Tibial nerve (tissue), 4 donors: ENCODE results near the gene GIMAP8. TPM values are rescaled to one million over a fixed set of nuclear protein-coding genes. Genes with fewer than 3 reads are reported as not detected.

ENCODE experiments used
- DNase-seq, 2 donors: peaks; one replicate each; pipeline ENCODE4 v3.0.0-alpha.2; 2019; ENCODE audit warnings: low spot score in 2 of 2
- H3K27ac ChIP-seq, 4 donors: fragments of 200-600 bp; sonication (generic) in 3 of 4; one replicate each; pipeline ENCODE4 v1.5.1; 2017 to 2019; ENCODE audit warnings: mild to moderate bottlenecking in 1 of 4
- H3K27me3 ChIP-seq, 2 donors: fragments of 200-600 bp; sonication (generic) in 1 of 2; one replicate each; pipeline versions ENCODE4 v1.5.1 to v1.6.0; 2017 to 2019
- H3K36me3 ChIP-seq, 3 donors: fragments of 200-600 bp; sonication (generic); one replicate each; pipeline ENCODE4 v1.5.1; 2018 to 2019
- H3K4me1 ChIP-seq, 4 donors: fragments of 200-600 bp; sonication (generic) in 3 of 4; one replicate each; pipeline ENCODE4 v1.5.1; 2017 to 2019
- H3K4me3 ChIP-seq, 4 donors: fragments of 200-600 bp; sonication (generic) in 3 of 4; one replicate each; pipeline ENCODE4 v1.5.1; 2017 to 2019; ENCODE audit warnings: mild to moderate bottlenecking in 1 of 4, moderate library complexity in 1 of 4
- H3K9me3 ChIP-seq, 4 donors: fragments of 200-600 bp; sonication (generic) in 3 of 4; one replicate each; pipeline ENCODE4 v1.5.1; 2017 to 2019
- EP300 ChIP-seq, 2 donors: sonication (generic); formaldehyde crosslinking; IDR thresholded peaks; one replicate each; pipeline ENCODE4 v1.6.1; 2017; ENCODE audit warnings: antibody characterized with exemption in 2 of 2, mild to moderate bottlenecking in 1 of 2
- POLR2A ChIP-seq, 2 donors: fragments of 450-650 bp; IDR thresholded peaks; one replicate each; pipeline ENCODE4 v1.6.1; 2017; ENCODE audit warnings: antibody characterized with exemption in 2 of 2, mild to moderate bottlenecking in 2 of 2, moderate library complexity in 2 of 2
- WGBS, 2 donors: methylation state at CpG; one replicate each; pipeline ENCODE4 v1.1.5; 2018; 5-methylcytosine and 5-hydroxymethylcytosine counted together
- total RNA-seq, 4 donors: library from RNA; depleted of rRNA; stranded (reverse); fragments of >200 nt; gene quantifications; one replicate each; pipeline ENCODE4 v1.1.0, GENCODE V29; 2016
- TF ChIP-seq, protein P1 (sequence below), 5 experiments: fragments of 200-600 bp in 3 of 5; fragments of 450-650 bp in 2 of 5; sonication (generic) in 3 of 5; IDR thresholded peaks; one replicate each; pipeline ENCODE4 v1.5.1; 2016 to 2019; ENCODE audit warnings: antibody characterized with exemption in 5 of 5, mild to moderate bottlenecking in 3 of 5, moderate library complexity in 2 of 5

GIMAP8 gene
- total RNA-seq, 4 donors from 2014 or later, result 6.3 to 15.9 (median 10.4) TPM

DNA sequence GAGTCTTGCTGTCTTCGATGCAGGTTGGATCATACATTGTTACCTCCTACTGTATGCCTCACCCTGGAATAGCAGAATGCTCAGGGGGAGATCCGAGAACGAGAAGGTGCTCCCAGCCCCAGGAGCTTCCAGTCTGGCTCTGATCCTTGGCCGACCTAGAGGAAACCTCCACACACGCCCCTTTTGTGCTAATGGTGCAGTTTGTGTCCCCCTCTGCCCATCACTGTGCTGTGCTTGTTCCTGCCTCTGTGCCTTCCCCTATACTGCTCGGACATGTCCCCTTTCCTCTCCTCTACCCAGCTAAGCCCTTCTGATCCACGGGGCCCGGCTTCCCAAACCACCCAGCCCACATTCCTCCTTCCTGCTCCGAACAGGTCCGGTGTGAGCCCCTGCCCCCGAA is 38.8 kb upstream of the GIMAP8 start:
- Histone ChIP-seq H3K9me3 (no peaks in the 10 kb centered on the region), H3K36me3 (peaks cover 0 to 51% (median 0%) of the 10 kb centered on the region in 3 donors), H3K4me1 (peaks cover 0 to 15% (median 7%) of the 10 kb centered on the region in 4 donors), H3K27me3 (no peaks in the 10 kb centered on the region), H3K27ac (peak overlapping the region in 1 of 4 donors; percentile 12), H3K4me3 (no peak overlapping the region)
- WGBS, 2 donors, result 86 to 89% methylated on average over 10 of the region's 11 CpGs
- TF ChIP-seq EP300 (IDR thresholded peaks at IDR 0.05) (no peak), POLR2A (IDR thresholded peaks at IDR 0.05) (no peak)
- TF ChIP-seq, protein P1, sequence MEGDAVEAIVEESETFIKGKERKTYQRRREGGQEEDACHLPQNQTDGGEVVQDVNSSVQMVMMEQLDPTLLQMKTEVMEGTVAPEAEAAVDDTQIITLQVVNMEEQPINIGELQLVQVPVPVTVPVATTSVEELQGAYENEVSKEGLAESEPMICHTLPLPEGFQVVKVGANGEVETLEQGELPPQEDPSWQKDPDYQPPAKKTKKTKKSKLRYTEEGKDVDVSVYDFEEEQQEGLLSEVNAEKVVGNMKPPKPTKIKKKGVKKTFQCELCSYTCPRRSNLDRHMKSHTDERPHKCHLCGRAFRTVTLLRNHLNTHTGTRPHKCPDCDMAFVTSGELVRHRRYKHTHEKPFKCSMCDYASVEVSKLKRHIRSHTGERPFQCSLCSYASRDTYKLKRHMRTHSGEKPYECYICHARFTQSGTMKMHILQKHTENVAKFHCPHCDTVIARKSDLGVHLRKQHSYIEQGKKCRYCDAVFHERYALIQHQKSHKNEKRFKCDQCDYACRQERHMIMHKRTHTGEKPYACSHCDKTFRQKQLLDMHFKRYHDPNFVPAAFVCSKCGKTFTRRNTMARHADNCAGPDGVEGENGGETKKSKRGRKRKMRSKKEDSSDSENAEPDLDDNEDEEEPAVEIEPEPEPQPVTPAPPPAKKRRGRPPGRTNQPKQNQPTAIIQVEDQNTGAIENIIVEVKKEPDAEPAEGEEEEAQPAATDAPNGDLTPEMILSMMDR (IDR thresholded peaks at IDR 0.05), result no peak
- no peak for DNase-seq

DNA sequence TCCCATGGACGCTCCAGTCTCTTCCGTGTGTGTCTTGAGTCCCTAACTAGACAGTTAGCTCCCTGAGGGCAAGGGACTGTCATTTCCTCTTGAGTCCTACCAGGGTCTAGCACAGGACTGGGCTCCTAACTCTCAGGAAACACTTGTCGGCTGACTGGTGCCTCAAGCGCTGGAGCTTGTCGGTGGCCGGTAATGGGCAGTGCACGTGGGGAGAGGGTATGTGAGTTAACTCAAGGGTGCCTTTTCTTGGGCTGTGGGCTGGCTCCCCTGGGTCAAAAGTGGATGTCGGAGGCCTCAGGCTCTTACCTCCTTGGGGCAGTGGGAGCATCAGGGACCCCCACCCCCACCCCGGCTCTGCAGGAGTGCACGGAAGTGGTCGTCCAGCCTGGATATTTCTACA is 38.4 kb upstream of the GIMAP8 start:
- 91 to 92% methylated on average over 9 to 10 of the region's 11 CpGs for WGBS, 2 donors
- Histone ChIP-seq H3K9me3 (no peaks in the 10 kb centered on the region), H3K4me1 (peaks cover 0 to 11% (median 5%) of the 10 kb centered on the region in 4 donors), H3K27ac (no peak overlapping the region), H3K27me3 (no peaks in the 10 kb centered on the region), H3K4me3 (no peak overlapping the region), H3K36me3 (peaks cover 0 to 51% (median 0%) of the 10 kb centered on the region in 3 donors)
- TF ChIP-seq, protein P1 (IDR thresholded peaks at IDR 0.05), result no peak
- TF ChIP-seq EP300 (IDR thresholded peaks at IDR 0.05), result no peak
- no peak for TF ChIP-seq POLR2A (IDR thresholded peaks at IDR 0.05)
- DNase-seq, result no peak

DNA sequence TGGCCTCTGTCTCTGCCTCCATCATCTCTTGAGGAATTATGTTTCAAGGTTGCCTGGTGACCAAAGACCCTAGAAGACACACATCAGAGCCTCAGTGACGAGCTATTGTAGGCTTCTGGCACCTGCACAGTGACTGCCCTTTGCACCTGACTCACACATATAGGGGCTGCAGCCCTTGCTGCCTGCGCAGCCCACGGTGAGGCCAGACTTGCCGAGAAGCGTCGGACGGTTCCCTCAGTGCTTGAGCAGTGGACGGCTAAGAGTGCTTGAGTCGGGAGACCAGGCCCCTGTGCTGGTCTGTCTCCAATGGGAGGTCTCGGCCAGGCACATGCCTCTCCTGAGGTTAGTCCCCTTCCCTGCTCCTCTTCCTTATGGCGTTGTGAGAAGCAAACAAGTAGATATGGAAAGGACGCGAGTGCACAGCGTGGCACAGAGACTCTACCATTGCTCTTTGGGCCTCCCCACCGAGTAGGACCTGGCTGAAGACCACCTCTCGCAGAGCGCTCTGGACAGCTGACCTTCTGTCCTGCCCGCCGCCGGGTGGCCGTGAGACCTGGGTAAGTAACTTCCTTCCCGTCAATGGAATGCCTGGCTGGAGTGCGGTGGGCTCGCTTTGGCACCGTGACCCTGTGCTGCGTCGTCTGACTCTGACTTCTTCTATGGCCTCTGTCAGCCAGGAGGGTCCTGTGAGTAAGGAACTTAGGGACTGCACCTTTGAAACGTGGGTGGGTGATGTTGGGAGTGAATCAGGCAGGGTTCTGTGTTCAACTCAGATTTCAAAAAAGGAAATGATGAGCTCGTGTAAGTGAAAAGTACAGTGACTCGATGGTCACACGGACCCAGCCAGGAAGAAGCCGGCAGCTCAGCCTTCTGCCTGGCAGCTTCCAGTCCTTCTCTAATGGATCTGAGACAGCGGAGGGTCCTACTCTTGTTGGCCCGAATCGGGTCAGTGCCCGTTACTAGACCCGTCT is 37.6 kb upstream of the GIMAP8 start:
- Histone ChIP-seq H3K27me3 (no peaks in the 10 kb centered on the region), H3K4me1 (peaks cover 0 to 6% (median 2%) of the 10 kb centered on the region in 4 donors), H3K4me3 (no peak overlapping the region), H3K36me3 (peaks cover 0 to 45% (median 0%) of the 10 kb centered on the region in 3 donors), H3K27ac (no peak overlapping the region), H3K9me3 (no peaks in the 10 kb centered on the region)
- no peak for DNase-seq
- TF ChIP-seq POLR2A (IDR thresholded peaks at IDR 0.05) (no peak), EP300 (IDR thresholded peaks at IDR 0.05) (no peak)
- TF ChIP-seq, protein P1 (IDR thresholded peaks at IDR 0.05), result no peak
- WGBS, 2 donors, result 81 to 83% methylated on average over 37 of the region's 37 CpGs

DNA sequence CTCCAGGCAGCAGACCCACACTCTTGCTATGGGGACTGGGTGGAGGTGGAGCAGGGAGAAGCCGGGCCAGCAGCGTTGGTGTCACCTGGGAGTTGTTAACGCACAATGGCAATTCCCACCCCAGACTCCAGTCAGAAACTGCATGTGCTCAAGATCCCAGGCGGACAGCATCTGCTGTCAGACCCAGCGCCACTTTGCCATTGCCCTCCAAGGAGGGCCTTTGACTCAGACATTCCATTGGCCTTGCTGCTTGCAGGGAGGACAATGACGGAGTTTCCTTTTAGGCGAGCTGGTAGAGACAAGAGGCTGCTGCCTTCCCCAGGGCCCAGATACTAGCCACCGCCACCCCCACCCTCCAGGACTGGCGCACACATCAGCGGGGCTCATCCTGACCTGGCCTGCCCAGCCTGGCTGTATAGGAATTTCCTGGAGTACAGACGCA is 36.8 kb upstream of the GIMAP8 start:
- Histone ChIP-seq H3K27ac (no peak overlapping the region), H3K9me3 (no peaks in the 10 kb centered on the region), H3K4me1 (peaks cover 0 to 6% (median 2%) of the 10 kb centered on the region in 4 donors), H3K27me3 (no peaks in the 10 kb centered on the region), H3K36me3 (peaks cover 0 to 36% (median 0%) of the 10 kb centered on the region in 3 donors), H3K4me3 (no peak overlapping the region)
- TF ChIP-seq, protein P1 (IDR thresholded peaks at IDR 0.05), result no peak
- TF ChIP-seq EP300 (IDR thresholded peaks at IDR 0.05), result no peak
- no peak for TF ChIP-seq POLR2A (IDR thresholded peaks at IDR 0.05)
- DNase-seq, result no peak
- 72 to 82% methylated on average over 11 of the region's 11 CpGs for WGBS, 2 donors
